Measurements from ENCODE around the gene PACSIN1. TPM values are rescaled to one million over a fixed set of nuclear protein-coding genes. Genes with fewer than 3 reads are reported as not detected.

PACSIN1 gene, protein sequence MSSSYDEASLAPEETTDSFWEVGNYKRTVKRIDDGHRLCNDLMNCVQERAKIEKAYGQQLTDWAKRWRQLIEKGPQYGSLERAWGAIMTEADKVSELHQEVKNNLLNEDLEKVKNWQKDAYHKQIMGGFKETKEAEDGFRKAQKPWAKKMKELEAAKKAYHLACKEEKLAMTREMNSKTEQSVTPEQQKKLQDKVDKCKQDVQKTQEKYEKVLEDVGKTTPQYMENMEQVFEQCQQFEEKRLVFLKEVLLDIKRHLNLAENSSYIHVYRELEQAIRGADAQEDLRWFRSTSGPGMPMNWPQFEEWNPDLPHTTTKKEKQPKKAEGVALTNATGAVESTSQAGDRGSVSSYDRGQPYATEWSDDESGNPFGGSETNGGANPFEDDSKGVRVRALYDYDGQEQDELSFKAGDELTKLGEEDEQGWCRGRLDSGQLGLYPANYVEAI
- not detected in 2 replicates for total RNA-seq

DNA sequence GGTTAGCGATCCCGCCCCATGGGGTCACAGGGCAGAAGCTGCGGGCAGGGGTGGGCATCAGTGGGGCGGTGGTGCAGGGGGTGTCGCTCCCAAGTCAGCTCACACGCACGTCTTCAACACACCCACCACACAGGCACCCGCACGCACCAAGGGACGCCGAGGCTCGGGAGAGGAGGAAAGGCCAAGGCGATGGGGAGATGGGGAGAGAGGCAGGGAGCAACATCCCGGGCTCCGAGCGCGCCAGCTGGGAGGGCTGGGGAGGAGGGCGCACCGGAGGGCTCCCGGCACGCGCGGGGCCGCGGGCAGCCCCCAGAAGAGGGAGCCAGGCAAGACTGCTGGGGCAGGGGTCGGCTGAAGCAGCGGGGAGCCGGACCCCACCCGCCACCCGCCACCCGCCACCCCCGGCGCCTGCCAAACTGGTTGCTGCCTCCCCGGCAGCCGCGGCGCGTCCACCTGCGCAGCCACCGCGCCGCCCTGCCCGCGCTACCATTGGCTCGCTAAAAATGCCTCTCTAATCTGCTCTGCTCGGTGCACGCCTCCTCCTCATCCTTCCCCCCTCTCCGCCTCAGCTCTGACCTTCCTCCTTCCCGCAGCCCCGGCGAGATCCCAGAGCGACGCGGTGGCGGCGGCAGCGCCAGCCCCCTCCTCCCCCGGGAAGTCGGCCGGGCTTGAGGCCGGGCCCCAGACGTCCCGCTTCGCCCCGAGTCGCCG is at the start of gene PACSIN1:
PACSIN1 (plus strand) TSS at position 546 of the 711 bp plus-strand sequence. CDS start 60,230 bp downstream, outside the sequence.

DNA sequence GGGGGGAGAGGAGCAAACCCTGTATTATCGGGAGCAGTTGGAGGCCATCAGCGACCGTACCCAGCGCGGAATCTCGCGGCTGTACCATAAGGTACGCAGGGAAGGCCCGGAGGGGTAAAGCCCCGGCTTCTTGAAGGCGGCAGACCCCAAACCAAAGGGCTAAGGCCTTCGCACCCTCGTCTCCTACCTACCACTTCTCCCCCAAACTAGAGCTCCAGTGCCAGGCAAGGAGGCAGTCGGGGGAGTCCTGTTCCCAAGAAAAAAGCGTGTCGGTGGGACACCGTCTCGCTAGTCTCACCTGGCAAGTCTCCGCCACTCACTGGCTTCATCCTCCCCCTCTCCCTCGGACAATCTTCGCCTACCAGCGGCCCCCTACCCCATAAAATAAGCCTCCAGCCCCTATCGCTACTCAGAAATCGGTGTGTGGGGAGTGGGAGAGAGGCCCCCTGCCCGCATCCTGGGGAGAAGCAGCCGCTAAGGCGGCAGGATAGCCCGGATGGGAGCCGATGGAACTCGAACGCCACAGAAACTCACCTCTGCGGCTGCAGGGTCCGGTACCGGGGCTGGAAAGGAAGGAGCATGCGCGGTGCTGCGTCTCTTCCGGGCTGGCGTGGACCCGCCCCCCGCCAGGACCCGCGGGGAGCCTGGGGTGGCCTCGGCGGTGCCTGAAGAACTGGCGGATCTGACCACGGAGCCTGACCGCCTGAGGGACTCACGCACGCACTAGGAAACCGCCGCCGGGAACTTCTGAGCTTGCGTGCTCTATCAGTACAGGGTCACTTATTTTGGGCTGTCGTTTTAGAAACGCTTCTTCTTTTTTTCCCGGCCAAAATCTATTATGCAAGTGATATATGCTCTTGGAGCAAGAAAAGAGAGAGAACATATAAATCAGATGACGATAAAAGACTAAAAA is 40.1 kb upstream of the PACSIN1 start, which contains the start of gene RPS10:
RPS10 (minus strand) TSS at position 572 of the 913 bp plus-strand sequence. CDS start 848 bp downstream, outside the sequence.

DNA sequence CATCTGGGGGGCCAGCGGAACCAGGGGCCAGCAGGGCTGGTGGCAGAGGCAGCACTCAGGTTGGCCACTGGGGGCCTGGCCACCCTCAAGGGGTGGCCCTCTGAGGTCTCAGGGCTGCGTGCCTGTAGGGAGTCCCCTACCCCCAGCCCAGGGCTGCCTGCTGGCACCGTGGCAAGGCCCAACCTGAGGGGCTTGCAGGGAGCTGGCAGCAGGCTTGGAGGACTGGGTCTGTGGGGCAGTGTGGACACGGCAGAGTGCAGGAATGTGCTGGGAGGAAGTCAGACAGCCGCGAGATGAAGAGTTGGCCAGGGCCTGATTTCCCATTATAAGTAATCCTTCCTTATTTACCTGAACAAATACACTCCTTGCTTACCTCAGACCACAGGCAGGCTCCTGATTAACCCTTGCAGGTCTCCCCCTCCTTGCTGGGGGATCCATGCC is 90.2 kb downstream of the PACSIN1 start, which contains the start of gene SPDEF:
SPDEF (minus strand) TSS at position 299 of the 441 bp plus-strand sequence. CDS start 11,874 bp downstream, outside the sequence.

Other genes with a start within 250 kb of the PACSIN1 start
- gene HMGA1, start 229.2 kb upstream of the PACSIN1 start, total RNA-seq: 1,100 and 1,150 TPM in 2 replicates
- 39.8 and 45.3 TPM in 2 replicates for gene SMIM29, start 217.1 kb upstream of the PACSIN1 start, total RNA-seq
- 16.7 and 17.0 TPM in 2 replicates for gene NUDT3, start 73.4 kb upstream of the PACSIN1 start, total RNA-seq
- gene RPS10, start 40.0 kb upstream of the PACSIN1 start, total RNA-seq: 3,687 and 3,812 TPM in 2 replicates
- gene SPDEF, start 90.3 kb downstream of the PACSIN1 start, total RNA-seq: not detected in 2 replicates
- gene ILRUN, start 230.7 kb downstream of the PACSIN1 start, total RNA-seq: 34.4 and 37.7 TPM in 2 replicates

All from mammary microvascular endothelial cell (primary cell).